GM12878 (cell line): Measurements from ENCODE around the gene DFFA. TPM values are rescaled to one million over a fixed set of nuclear protein-coding genes. Genes with fewer than 3 reads are reported as not detected.
A peak's percentile ranks its signal among the peaks of the same experiment; 100 is the strongest.

Experiments used
- ATAC-seq: fragments of 200-7000 bp; cut with Tn5 transposase; 3 replicates; pipeline ENCODE4 v1.9.1; 2020; ENCODE audit warnings: mild to moderate bottlenecking, moderate library complexity
- BruUV-seq: library from RNA; stranded (reverse); fragments of 400-500 nt; replicated peaks from 2 replicates; lab custom pipeline; 2021; lab: Mats Ljungman, UMichigan
- CTCF ChIA-PET: fragments of 300-600 bp; sonication (Branson Sonifier 250); formaldehyde crosslinking; extraction: SDS; loops from one replicate; lab custom pipeline; 2021; ENCODE audit warnings: inconsistent platforms; lab: Yijun Ruan, JAX
- POLR2A ChIA-PET: fragments of 350-600 bp; formaldehyde crosslinking; extraction: SDS; loops from one replicate; lab custom pipeline; 2021; ENCODE audit warnings: inconsistent platforms; lab: Charles Lee
- RAD21 ChIA-PET: fragments of 300-600 bp; sonication (Branson Sonifier 250); formaldehyde crosslinking; loops from one replicate; lab custom pipeline; 2023; ENCODE audit warnings: antibody characterized with exemption; ENCODE audit not compliant: unreplicated experiment; lab: Charles Lee
- SMC1A ChIA-PET: fragments of 300-600 bp; sonication (Branson Sonifier 250); formaldehyde crosslinking; loops from one replicate; lab custom pipeline; 2023; ENCODE audit not compliant: unreplicated experiment, uncharacterized antibody; lab: Charles Lee
- DNase-seq: peaks from one replicate; pipeline ENCODE4 v3.0.0-alpha.2; 2011; ENCODE audit warnings: low read depth, low spot score
- FAIRE-seq: peaks from 3 replicates; lab custom pipeline; 2011; peaks lifted over from hg19 to GRCh38; lab: Jason Lieb, UNC
- H2AFZ ChIP-seq: 2 replicates; pipeline ENCODE4 v1.6.0; 2011; ENCODE audit warnings: low read depth, low read length, control low read depth; ENCODE audit not compliant: control insufficient read depth
- H3K27ac ChIP-seq: 2 replicates; pipeline ENCODE4 v1.5.1; 2011; ENCODE audit warnings: control low read depth; ENCODE audit not compliant: control insufficient read depth, insufficient read depth
- H3K27me3 ChIP-seq, 2 experiments: replicated peaks in 1 of 2; 2 replicates each; pipeline versions ENCODE4 v1.6.0 to v1.6.1; 2011; ENCODE audit warnings: low read length in 1 of 2; ENCODE audit not compliant: control insufficient read depth in 2 of 2, insufficient read depth in 2 of 2
- H3K36me3 ChIP-seq, 2 experiments: 2 replicates each; pipeline ENCODE4 v1.5.1; 2011; ENCODE audit warnings: low read length in 1 of 2; ENCODE audit not compliant: control insufficient read depth in 2 of 2, insufficient read depth in 2 of 2
- H3K4me1 ChIP-seq: 2 replicates; pipeline ENCODE4 v1.6.1; 2011; ENCODE audit warnings: mild to moderate bottlenecking, low read length, moderate library complexity, mixed read lengths; ENCODE audit not compliant: control insufficient read depth, insufficient read depth
- H3K4me2 ChIP-seq: 2 replicates; pipeline ENCODE4 v1.6.0; 2011; ENCODE audit warnings: control low read depth; ENCODE audit not compliant: control insufficient read depth, insufficient read depth
- H3K4me3 ChIP-seq: fragments of 200-600 bp; sonication (generic); 2 replicates; pipeline ENCODE4 v1.5.1; 2016
- H3K79me2 ChIP-seq: 2 replicates; pipeline ENCODE4 v1.6.0; 2011; ENCODE audit warnings: low read length; ENCODE audit not compliant: control insufficient read depth, insufficient read depth
- H3K9ac ChIP-seq: 2 replicates; pipeline ENCODE4 v1.8.0; 2011; ENCODE audit warnings: low read length, control low read depth, mixed read lengths; ENCODE audit not compliant: control insufficient read depth, insufficient read depth
- H3K9me3 ChIP-seq: replicated peaks from 3 replicates; pipeline ENCODE4 v1.5.1; 2011; ENCODE audit warnings: mild to moderate bottlenecking, low read length; ENCODE audit not compliant: control insufficient read depth, insufficient read depth
- H4K20me1 ChIP-seq: 2 replicates; pipeline ENCODE4 v1.6.0; 2011; ENCODE audit not compliant: control insufficient read depth, insufficient read depth
- BHLHE40 ChIP-seq, 2 experiments: fragments of 450-650 bp in 1 of 2; IDR thresholded peaks; 2 replicates each; pipeline ENCODE4 v1.6.1; 2011 to 2017; ENCODE audit warnings: low read depth in 2 of 2, borderline replicate concordance in 1 of 2, improper control_type of control experiment in 1 of 2, low read length in 1 of 2, mild to moderate bottlenecking in 1 of 2
- EGR1 ChIP-seq, 2 experiments: IDR thresholded peaks; 1 replicate in 1 of 2; 2 replicates in 1 of 2; pipeline ENCODE4 v1.6.1; 2011 to 2012; ENCODE audit warnings: low read depth in 2 of 2, low read length in 2 of 2, borderline replicate concordance in 1 of 2, mild to moderate bottlenecking in 1 of 2, moderate library complexity in 1 of 2
- ZZZ3 ChIP-seq: IDR thresholded peaks from 2 replicates; pipeline ENCODE4 v1.6.1; 2011; ENCODE audit warnings: low read depth; ENCODE audit not compliant: control insufficient read depth, insufficient read length
- WGBS: methylation state at CpG from one replicate; pipeline ENCODE4 v1.1.6; 2016; ENCODE audit warnings: low lambda C conversion rate; ENCODE audit not compliant: insufficient replicate concordance, insufficient coverage; ENCODE audit errors: missing lambda C conversion rate; 5-methylcytosine and 5-hydroxymethylcytosine counted together
- in situ Hi-C: fragments of 300-500 bp; cut with MboI; formaldehyde crosslinking; loops from 9 replicates; pipeline ENCODE4 v1.14.3; 2018; ENCODE audit warnings: mixed read lengths
- intact Hi-C: fragments of 100-400 bp; cut with micrococcal nuclease; formaldehyde crosslinking; loops from one replicate; pipeline ENCODE4 v1.14.2; 2022; ENCODE audit not compliant: unreplicated experiment
- polyA plus RNA-seq, 11 experiments: library from polyadenylated mRNA; depleted of rRNA in 4 of 11; unstranded in 6 of 11; stranded (reverse) in 5 of 11; fragments of >200 nt; fragmentation: Nextera tagmentation in 4 of 11; fragmentation: Illumina TruSeq in 1 of 11; extraction: Ambion mirVana in 4 of 11; extraction: Trizol in 1 of 11; gene quantifications; 1 replicate in 1 of 11; 2 replicates in 10 of 11; pipeline versions ENCODE4 v1.2.1 to v1.2.3, GENCODE V29; 2011 to 2016; ENCODE audit warnings: inconsistent platforms in 2 of 11, missing spikeins in 2 of 11, low read depth in 1 of 11
- total RNA-seq, 4 experiments: library from RNA; depleted of rRNA in 3 of 4; stranded (reverse); fragments of >200 nt in 3 of 4; fragmentation: Illumina TruSeq in 1 of 4; extraction: Trizol in 1 of 4; gene quantifications; 2 replicates each; pipeline versions ENCODE4 v1.2.1 to v1.2.3, GENCODE V29; 2013 to 2021

Gene DFFA
- total and polyA plus RNA-seq, 10 of the 15 experiments (the other 5 are each of a cell fraction or from before 2014, with no cell fraction given) = 37.4 to 83.8 (median 52.4) TPM

DNA sequence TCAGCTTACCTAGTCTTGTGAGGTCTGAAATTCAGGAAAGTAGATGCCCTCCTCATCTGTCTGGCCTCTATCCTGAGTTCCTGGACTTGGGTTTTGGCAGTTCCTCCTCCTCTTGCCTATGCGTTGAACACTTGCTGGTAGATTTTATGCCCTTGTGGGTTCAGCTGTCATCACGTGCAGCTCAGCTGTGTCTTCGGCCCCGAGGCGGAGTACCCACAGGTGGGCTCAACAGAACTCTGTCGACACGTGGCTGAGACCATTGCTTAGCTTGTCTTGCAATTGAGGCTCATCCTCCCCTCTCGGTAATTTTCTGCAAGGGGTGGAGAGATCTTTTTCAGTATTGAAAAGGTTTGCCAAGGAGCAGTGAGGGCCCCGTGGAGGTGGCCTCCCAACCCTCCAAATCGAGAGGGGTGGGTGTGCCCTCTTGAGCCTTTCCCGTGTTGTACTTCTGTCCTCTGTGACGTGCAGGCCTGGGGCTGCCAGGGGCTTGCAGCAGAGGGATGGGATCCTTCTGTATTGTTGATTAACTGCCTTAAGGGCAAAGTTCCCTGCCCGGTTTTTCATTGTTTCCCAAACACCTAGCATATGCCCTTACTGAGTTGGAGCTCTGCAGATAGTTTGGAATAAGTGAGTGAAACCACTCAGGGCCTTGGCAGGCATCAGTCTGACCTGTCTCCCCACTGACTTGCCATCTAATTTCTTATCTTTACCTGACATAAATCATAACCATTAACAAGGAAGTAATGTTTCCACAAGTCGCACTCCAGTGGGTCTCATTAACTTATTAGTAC lies 39.2 kb downstream of the DFFA start:
- POLR2A ChIA-PET = interaction anchor here (0.6 to 2.8 kb wide), 7 partner anchors 9 to 482 kb away, joined by 3 to 10 read pairs (median 4); partner anchors contain the start of gene DFFA
- H3K79me2 ChIP-seq = peaks cover 7% of the 10 kb centered on the region
- peak in 1 of 2 experiments; percentile 51; a peak in 2 of 4 replicates for TF ChIP-seq BHLHE40 (IDR thresholded peaks at IDR 0.05; ENCODE audit: borderline replicate concordance in 1 of 2, low read depth in 2 of 2, low read length in 1 of 2)
- TF ChIP-seq ZZZ3 = no peak
- TF ChIP-seq EGR1 (IDR thresholded peaks at IDR 0.05; ENCODE audit: borderline replicate concordance in 1 of 2, low read depth in 2 of 2, low read length in 2 of 2) = no peak
- TF ChIP-seq, all 136 proteins: peak for 1
- ATAC-seq (no peak; the same call in 1 of the 3 replicates), DNase-seq (no peak), FAIRE-seq (no peak)
- Histone ChIP-seq H4K20me1 (no peaks in the 10 kb centered on the region), H3K9me3 (no peaks in the 10 kb centered on the region), H3K4me3 (peak overlapping the region; percentile 16; the same call in 1 of the 2 replicates), H3K9ac (0 out of 2 replicates have a peak overlapping the region, but pooled peaks have one; percentile 19), H3K36me3 (no peaks in the 10 kb centered on the region), H3K4me2 (peak overlapping the region; percentile 68), H3K27ac (0 out of 2 replicates have a peak overlapping the region, but pooled peaks have one; percentile 40), H3K4me1 (peaks cover 24% of the 10 kb centered on the region), H3K27me3 (no peaks in the 10 kb centered on the region), H2AFZ (peak overlapping the region; percentile 35)
- in situ Hi-C loops = loop anchor here (5.0 to 10.0 kb wide), 2 partner anchors 59 to 432 kb away; no protein-coding TSS in a partner anchor
- no TSS peak for BruUV-seq
- 54% methylated on average over 13 of the region's 14 CpGs for WGBS
- ChIA-PET RAD21 (interaction anchor here (0.6 to 7.6 kb wide), 4 partner anchors 23 to 441 kb away, joined by 3 to 191 read pairs (median 4); no protein-coding TSS in a partner anchor), CTCF (interaction anchor here (1.0 to 10.5 kb wide), 7 partner anchors 12 to 224 kb away, joined by 3 to 292 read pairs (median 6); no protein-coding TSS in a partner anchor), SMC1A (interaction anchor here (0.6 to 9.0 kb wide), 9 partner anchors 10 to 78 kb away, joined by 3 to 122 read pairs (median 4); partner anchors contain the start of genes DFFA, PEX14 and PGD)
- intact Hi-C loops = no loop called here
